HuH-7.5 (cell line): ENCODE measurements around the gene HDHD3.

Experiments
- DNase-seq: peaks from one replicate; pipeline ENCODE4 v3.0.0; 2011; ENCODE audit warnings: low spot score

HDHD3 gene

DNA sequence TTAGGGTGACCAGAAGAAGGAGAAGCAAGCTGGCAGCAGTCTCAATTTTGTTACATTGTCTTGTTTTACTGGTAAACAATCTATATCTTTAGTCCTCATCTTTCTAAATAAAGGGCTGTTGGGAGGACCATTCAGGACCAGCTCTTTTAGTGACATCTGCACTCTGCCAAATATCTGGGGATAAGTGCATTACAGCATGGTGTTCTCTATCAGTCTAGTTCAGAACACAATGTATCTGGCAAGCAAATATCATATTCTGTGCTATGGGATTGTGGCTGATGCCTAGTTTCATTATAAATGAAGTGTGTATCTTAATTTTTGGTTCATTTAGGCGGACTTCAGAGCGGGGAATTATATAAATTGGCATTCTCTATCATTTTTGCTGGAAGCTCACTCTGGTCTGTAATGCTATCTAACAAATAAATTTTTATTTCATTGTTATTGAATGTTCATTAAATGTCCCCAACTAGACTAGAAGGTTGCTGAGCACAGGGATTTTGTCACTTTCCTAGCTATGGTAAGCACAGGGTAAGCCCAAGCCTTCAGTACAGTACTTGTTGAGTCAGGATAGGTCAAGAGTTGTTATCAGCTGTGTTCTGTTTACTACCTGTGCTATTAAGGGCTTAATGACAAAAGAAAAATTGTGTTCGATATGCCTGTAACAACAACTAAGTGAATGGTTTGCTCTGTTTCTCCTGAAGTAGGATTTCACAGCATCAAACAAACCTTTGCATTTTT, 48.6 kb downstream of the HDHD3 start:
- DNase-seq: no peak

- no peak for DNase-seq
Observed at GRCh38 chr9:113326230-113326629, 50.6 kb downstream of the HDHD3 start.
